PFSK-1 (cell line): ENCODE results near the gene FUT1.

Experiments used
- FOXP2 ChIP-seq: optimal IDR thresholded peaks from 2 replicates; pipeline ENCODE3; 2011; ENCODE audit warnings: borderline replicate concordance, control low read depth, inconsistent platforms; ENCODE audit not compliant: insufficient read depth; ENCODE audit errors: extremely low read length, extremely low read depth
- POLR2AphosphoS5 ChIP-seq: IDR thresholded peaks from 2 replicates; pipeline ENCODE4 v1.6.1; 2012; ENCODE audit warnings: low read depth, mild to moderate bottlenecking, control low read depth, low read length, moderate library complexity
- SIN3A ChIP-seq: IDR thresholded peaks from 2 replicates; pipeline ENCODE4 v1.6.1; 2012; ENCODE audit warnings: mild to moderate bottlenecking, low read length, moderate library complexity, borderline replicate concordance; ENCODE audit not compliant: insufficient read depth
- TAF1 ChIP-seq: IDR thresholded peaks from 2 replicates; pipeline ENCODE4 v1.6.1; 2012; ENCODE audit warnings: low read length, control low read depth, borderline replicate concordance; ENCODE audit not compliant: insufficient read depth
- TF ChIP-seq, protein P1 (sequence below), 2 experiments: IDR thresholded peaks; 2 replicates each; pipeline versions ENCODE4 v1.6.1 to v1.8.0; 2011 to 2012; ENCODE audit warnings: low read depth in 2 of 2, low read length in 2 of 2, control low read depth in 1 of 2, inconsistent platforms in 1 of 2, mild to moderate bottlenecking in 1 of 2, moderate library complexity in 1 of 2; ENCODE audit not compliant: insufficient read depth in 1 of 2

DNA sequence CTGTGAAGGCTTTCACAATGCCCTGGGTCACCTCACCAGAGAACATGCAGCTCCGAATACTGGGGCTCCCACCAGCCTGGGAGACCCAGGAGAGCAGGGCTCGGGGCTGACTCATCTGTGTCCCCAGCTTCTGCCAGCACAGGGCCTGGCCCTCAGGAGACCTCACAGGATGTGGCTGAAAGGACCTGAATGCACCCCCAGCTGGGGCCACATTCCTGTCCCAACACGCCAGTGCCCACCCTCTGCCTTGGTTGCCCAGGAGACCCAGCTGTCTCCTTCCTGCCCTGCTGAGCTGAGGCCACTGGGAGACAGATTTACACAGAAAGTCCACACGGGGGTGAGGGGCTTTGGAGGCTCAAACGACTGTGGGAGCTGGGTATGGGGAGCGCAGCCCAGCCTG is 46.5 kb upstream of the FUT1 start:
- no peak for TF ChIP-seq FOXP2
- no peak for TF ChIP-seq POLR2AphosphoS5
- no peak for TF ChIP-seq SIN3A
- no peak for TF ChIP-seq TAF1
- TF ChIP-seq, protein P1, sequence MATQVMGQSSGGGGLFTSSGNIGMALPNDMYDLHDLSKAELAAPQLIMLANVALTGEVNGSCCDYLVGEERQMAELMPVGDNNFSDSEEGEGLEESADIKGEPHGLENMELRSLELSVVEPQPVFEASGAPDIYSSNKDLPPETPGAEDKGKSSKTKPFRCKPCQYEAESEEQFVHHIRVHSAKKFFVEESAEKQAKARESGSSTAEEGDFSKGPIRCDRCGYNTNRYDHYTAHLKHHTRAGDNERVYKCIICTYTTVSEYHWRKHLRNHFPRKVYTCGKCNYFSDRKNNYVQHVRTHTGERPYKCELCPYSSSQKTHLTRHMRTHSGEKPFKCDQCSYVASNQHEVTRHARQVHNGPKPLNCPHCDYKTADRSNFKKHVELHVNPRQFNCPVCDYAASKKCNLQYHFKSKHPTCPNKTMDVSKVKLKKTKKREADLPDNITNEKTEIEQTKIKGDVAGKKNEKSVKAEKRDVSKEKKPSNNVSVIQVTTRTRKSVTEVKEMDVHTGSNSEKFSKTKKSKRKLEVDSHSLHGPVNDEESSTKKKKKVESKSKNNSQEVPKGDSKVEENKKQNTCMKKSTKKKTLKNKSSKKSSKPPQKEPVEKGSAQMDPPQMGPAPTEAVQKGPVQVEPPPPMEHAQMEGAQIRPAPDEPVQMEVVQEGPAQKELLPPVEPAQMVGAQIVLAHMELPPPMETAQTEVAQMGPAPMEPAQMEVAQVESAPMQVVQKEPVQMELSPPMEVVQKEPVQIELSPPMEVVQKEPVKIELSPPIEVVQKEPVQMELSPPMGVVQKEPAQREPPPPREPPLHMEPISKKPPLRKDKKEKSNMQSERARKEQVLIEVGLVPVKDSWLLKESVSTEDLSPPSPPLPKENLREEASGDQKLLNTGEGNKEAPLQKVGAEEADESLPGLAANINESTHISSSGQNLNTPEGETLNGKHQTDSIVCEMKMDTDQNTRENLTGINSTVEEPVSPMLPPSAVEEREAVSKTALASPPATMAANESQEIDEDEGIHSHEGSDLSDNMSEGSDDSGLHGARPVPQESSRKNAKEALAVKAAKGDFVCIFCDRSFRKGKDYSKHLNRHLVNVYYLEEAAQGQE (IDR thresholded peaks at IDR 0.05; ENCODE audit: insufficient read depth in 1 of 2, low read depth in 2 of 2, low read length in 2 of 2) = no peak
